HG03066 (cell line): Measurements from ENCODE around the gene RAB11A.
"Not testable (repeated sequence)": the region's sequence is repeated elsewhere in the genome, so short reads cannot be mapped to it uniquely, and the experiment has no call there.

Source experiments
- ATAC-seq: cut with Tn5 transposase; IDR thresholded peaks from one replicate; pipeline ENCODE4 v1.9.1; 2021; ENCODE audit warnings: low read depth; ENCODE audit not compliant: unreplicated experiment

RAB11A gene

DNA sequence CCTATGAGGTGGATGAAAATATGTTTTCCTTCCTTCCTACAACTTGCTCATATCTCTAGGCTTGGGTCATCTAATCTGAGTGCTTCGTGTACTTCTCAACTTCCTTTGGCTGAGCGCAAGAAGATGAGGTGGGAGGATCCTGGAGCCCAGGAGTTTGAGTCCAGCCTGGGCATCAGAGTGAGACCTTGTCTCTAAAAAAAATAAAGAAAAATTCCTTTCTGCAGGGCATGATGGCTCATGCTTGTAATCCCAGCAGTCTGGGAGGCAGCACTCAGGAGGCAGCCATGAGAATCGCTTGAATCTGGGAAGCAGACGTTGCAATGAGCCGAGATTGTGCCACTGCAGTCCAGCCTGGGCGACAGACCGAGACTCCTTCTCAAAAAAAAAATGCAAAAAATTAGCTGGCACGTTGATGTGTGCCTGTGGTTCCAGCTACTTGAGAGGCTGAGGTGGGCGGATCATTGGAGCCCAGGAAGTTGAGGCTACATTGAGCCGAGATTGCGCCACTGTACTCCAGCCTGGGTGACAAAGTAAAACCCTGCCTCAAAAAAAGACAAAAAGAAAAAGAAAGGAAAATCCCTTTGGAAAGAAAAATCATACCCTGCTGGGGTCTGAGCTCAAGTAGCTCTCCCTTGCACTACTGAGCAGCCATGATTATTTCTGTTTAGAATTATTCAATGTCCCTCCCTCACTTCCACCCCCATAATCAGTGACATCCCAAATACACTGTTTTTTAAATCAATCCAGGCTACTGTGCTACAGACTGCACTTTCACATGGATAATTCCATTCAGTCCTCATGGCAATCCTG lies 28.0 kb upstream of the RAB11A start:
- no peak for ATAC-seq

DNA sequence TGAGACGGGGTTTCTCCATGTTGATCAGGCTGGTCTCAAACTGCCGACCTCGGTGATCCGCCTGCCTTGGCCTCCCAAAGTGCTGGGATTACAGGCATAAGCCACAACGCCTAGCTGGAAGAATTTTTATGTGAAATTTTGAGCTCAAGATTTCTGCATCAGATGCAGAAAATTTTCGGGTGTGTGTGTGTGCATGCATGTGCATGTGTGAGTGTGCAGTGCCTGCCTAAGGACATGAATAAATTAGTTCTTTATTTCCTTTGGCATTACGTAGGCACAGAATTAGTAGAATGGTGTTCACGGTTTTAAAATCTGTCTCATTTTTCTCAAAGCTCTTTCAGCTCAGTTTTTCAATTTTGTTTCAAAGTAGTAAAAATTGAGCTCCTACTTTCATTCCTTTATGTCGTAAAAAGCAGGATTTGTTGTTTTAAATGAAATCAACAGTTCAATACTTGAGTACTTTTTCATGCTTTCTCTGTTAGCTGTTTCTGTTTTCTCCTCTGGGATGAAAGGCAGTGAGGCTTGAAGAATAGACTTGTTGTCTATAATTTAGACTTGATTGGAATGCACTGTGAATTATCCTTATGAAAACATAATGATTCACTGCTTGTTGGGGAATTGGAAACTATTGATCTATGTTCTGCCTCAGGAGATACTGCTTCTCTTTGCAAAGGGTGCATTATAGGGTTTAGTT lies 23.3 kb upstream of the RAB11A start:
- no peak for ATAC-seq

DNA sequence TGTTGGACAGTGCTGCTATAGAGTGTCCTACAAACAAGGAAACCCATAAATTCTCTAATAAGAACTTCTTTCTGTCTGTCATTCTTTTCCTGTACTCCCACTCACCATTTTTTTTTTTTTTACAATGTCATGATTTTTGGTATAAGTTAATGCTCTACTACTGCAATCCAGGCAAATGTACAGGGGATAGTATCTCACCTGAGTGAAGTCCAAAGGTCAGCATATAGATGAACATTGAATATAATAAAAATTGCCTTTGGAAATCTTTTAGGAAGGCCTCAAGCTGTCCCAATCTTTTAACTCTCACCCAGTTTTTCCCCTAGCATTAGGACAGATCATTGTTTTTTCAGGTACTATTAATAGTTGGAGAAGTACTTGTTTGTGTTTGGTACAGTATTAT lies 21.3 kb upstream of the RAB11A start:
- ATAC-seq, result no peak

DNA sequence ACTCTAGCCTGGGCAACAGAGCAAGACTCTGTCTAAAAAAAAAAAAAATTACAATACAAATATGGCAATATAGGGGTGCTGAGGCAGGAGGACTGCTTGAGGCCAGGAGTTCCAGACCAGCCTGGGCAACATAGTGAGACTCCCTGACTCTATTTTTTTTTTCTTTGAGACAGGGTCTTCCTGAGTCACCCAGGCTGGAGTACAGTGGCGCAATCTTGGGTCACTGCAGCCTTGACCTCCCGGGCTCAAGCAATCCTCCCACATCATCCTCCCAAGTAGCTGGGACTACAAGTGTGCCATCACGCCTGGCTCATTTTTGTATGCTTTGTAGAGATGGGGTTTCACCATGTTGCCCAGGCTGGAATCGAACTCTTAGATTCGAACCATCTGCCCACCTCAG lies 17.3 kb upstream of the RAB11A start:
- ATAC-seq, result no peak

DNA sequence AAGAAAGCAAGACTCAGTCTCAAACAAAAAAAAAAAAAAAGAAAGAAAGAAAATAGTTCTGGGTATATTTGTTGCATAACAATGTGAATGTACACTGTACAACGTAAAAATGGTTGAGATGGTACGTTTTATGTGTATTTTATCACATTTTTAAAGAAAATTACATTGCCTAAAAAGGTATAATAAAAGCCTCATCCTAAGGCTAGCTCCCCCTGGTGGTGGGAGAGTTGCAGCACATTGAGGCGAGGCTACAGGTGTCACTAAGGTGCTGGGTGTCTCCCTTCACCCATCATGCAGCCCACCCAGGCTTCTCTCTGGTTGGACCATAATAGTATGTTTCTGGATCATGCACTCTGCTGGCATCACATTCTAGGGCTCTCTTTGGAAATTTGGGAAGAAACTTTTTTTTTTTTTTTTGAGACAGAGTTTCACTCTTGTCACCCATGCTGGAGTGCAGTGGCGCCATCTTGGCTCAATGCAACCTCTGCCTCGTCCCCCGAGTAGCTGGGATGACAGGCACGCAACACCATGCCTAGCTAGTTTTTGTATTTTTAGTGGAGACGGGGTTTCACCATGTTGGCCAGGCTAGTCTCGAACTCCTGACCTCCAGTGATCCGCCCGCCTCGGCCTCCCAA lies 12.4 kb upstream of the RAB11A start:
- no peak for ATAC-seq

DNA sequence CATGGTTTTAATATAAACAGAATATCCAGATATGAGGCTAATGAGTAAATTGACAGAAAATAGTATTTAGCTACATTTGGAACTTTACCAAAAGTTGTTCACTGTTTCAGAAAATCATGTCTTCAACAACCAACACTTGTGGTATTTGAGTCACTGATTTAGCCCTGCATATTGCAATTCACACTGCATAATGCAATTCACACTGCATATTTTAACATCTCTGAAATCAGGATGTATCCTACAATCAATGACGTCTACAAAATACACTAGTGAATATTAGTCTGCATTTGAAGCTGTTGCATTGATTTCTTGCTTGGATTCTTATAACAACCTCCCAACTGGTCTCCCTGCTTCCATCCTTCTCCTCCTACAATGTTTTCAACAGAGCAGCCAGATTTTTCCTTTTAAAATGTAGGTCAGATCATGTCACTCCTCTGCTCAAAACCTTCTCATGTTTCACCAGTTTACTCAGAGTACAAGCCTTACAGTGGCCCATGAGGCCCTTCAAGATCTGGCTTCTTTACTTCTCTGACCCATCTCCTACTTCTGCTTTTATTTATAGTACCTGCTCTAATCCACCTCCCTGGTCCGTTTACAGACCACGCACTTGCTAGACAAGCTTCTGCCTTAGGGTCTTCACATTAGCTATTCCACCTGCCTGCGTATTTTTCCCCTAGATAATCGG lies 11.4 kb upstream of the RAB11A start:
- ATAC-seq, result no peak

DNA sequence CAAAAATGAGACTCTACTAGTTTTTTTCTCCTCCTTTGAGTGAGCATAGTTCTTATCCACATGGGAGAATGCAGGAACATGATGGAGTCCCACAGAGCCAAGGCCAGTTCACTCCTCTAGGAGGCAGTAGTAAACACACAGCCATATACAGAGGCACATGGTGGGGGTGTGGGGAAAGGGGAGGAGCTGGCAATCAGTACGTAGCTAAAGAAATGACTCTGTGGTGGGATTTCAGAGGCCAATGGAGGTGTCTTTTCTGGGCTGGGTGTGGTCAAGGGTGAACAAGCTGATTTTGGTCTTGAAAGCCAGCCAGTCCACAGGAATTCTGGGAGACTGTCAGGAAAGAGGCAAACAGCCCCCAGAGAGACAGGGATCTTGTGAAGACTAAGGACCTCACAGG lies 6.6 kb upstream of the RAB11A start:
- ATAC-seq, result no peak

DNA sequence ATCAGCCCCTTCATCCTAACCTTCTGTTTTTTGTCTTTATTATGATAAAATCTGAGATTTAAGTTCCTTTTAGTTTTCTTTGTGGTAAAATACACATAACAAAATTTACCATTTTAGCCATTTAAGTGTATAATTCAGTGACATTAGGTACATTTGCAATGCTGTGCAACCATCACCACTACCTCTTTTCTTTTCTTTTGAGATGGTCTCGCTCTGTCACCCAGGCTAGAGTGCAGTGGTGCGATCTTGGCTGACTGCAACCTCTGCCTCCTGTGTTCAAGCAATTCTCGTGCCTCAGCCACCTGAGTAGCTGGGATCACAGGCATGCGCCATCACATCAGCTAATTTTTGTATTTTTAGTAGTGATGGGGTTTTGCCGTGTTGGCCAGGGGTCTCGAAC lies 6.2 kb upstream of the RAB11A start:
- ATAC-seq, result no peak

DNA sequence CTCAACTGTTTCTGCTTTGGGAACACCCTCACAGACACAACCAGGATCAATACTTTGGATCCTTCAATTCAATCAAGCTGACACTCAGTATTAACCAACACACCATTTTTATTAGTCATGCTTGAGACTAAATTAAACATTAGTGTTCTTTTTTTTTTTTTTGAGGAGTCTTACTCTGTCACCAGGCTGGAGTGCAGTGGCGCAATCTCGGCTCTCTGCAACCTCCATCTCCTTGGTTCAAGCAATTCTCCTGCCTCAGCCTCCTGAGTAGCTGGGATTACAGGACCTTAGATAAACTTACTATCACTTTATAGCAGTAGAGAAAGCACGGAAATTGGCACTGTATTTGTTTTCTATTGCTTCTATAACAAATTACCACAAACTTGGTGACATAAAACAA lies 2.0 kb upstream of the RAB11A start:
- ATAC-seq, result no peak

DNA sequence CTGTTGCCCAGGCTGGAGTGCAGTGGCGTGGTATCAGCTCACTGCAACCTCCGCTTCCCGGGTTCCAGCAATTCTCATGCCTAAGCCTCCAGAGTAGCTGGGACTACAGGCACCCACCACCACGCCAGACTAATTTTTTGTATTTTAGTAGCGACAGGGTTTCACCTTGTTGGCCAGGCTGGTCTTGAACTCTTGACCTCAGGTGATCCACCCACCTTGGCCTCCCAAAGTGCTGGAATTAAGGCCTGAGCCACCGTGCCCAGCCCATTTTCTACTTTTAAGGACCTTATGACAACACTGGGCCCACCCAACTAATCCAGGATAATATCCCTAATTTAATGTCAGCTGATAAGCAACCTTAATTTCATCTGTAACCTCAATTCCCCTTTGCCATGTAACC lies 1.4 kb upstream of the RAB11A start:
- ATAC-seq, result not testable (repeated sequence)

DNA sequence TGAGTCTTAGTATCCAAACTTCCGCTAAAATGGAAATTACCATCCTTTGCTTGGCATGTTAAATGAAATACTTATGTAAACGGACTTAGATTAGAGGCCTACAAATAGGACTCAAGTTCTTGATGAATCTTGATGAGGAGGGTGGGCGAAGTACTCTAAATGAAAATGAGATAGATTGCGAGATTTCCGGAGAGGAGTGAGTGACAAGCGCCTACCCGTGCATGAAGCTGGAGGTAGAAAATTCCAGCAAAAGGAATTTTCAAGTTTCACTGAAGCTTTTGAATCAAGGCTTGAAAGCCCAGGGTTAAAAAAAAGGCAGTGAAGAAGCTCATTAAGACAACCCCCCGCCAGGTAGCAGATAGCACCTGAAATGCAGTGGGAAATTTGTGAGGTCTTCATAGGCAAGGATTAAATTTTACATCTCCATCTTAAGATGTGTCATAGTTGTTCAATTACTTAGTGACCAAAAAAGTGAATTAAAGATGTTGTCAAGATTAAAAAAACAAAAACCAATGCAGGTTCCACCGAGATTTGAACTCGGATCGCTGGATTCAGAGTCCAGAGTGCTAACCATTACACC lies 655 bp upstream of the RAB11A start:
- no peak for ATAC-seq

DNA sequence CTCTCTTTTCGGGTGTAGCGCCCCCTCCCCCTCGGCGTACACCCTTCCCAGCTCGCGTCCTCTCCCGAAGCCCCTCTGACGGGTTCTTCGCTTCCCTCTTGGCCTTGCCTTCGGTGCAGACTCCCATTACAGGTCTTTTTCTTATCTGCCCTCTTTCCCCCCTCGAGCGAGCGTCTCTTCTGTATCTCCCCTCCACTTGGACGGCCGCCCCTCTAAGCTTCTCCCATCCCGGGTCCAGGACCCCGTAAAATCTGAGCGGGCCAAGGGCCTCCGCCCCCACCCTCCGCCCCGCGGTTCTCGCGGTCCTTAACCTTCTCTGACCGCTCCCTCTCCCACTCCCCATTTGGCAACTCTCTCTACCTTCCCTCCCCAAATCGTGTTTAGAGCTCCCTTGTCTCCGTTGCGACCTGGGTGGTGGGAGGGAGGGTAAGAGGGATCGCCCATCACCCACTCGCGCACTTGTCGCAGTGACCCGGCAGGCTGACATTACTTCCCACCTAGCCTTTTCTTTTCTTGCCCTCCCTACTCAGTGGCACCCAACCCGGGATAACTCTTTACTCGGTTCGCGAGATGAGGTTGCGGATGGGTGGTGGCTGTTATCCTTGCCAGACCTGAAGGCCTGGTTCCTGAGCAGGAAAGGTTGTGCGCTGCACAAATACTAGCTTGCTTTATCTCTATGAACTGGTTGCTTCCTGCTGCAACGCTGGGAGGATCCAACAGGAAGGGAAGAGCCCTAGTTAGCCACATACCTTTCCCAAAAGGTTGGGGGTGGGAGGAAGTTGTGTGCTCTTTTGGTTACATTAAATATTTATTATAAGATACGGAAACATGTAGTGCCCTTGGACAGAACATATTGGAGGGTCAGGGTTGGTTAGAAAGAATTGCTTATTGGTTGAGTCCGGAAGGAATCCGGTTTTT lies 922 bp downstream of the RAB11A start:
- peak; percentile 2 for ATAC-seq

DNA sequence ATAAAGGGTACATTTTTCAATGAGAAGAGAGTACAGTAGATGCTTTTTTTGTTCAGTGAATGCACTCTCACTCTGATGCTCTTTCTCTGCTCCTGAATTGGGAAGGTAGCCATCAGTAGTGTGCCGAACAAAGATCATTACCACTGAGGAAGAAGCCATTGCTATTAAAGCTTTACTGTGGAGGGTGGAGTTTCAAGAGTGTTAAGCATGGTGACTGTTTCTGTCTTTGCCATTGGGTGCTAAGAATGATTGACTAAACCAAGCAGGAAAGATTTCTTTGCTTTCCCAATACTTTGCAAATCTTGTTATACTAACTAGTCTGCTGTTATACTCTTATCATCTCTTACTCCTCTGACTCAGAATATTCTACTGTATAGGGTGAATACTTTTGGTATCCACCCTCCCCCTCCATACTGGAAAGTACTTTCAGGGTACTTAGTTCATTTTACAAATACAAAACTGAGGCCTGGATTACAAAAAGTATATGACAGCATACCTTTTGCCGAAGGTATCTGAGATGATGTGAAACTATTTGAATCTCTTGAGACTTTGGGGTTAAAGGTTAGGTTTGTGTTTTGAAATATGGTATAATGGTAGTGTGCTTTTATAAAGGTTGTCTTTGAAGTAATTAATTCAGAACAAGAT lies 1.7 kb downstream of the RAB11A start:
- no peak for ATAC-seq

DNA sequence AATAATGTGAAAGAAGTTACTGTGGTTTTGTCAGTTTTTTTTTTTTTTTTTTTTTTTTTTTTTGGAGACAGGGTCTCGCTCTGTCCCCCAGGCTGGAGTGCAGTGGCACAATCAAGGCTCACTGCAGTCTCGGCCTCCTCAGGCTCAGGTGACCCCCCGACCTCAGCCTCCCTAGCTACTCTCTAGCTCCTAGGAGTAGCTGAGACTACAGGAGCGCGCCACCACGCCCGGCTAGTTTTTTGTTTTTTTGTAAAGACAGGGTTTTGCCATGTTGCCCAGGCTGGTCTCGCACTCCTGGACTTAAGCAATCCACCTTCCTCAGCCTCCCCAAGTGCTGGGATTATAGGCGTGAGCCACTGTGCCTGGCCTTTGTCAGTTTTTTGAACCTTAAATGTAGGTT lies 2.6 kb downstream of the RAB11A start:
- ATAC-seq, result not testable (repeated sequence)

DNA sequence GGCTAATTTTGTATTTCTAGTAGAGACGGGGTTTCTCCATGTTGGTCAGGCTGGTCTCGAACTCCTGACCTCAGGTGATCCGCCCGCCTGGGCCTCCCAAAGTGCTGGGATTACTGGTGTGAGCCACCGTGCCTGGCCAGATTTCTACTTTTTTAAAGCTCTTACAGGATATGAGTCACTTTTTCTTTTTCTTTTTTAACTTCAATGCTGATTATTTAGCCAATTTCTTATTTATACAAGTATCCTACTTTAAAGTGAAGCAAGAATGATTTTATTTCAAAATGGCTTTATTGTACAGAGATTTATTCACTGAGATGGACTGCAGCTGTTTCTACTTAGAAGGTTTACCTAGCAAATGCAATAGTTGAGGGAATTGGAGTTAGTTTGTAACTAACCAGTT lies 3.3 kb downstream of the RAB11A start:
- ATAC-seq, result not testable (repeated sequence)

DNA sequence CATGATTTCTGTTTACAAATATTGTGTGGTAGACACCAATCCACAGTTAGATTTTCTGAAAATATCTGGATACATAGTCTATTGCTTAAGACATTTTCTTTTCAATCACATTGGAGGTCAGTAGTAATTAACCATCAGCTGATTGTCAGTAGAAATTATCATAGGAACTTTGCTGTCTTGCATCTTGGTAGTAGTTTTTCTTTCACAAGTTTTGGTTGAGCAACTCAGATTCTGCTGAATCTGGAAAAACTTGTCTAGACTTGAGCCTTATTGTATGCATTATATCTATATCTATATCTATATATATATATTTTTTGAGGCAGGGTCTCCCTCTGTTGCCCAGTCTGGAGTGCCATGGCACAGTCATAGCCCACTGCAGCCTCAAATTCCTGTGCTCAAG lies 4.0 kb downstream of the RAB11A start:
- ATAC-seq, result no peak

DNA sequence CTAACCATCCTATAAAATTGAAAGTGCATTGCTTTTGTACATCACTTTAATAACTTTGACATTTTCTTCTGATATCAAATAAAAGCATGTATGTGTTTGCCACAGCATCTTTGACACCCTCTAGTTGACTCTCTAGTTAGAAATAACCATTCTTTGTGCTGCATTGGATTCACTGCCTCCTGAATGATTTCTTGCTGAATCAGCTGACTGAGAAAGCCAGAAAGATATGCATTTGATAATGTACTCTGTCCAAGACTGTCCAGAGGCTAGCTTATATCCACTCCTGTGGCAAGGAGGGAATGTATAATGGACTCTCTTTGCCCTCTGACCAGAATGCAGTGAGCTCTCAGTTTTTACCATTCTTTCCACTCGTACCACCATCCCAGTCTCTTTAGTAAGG lies 6.2 kb downstream of the RAB11A start:
- ATAC-seq, result no peak

DNA sequence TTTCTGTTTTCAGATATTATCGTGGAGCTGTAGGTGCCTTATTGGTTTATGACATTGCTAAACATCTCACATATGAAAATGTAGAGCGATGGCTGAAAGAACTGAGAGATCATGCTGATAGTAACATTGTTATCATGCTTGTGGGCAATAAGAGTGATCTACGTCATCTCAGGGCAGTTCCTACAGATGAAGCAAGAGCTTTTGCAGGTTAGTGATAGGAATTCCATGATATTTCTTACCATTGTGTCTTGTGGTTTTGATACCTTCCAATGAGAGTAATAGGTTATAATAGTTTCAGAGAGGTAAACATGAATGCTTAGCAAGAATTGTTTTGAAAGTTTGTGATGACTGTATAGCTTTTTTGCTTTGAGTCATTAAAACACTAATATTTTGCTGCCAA lies 8.5 kb downstream of the RAB11A start:
- no peak for ATAC-seq

DNA sequence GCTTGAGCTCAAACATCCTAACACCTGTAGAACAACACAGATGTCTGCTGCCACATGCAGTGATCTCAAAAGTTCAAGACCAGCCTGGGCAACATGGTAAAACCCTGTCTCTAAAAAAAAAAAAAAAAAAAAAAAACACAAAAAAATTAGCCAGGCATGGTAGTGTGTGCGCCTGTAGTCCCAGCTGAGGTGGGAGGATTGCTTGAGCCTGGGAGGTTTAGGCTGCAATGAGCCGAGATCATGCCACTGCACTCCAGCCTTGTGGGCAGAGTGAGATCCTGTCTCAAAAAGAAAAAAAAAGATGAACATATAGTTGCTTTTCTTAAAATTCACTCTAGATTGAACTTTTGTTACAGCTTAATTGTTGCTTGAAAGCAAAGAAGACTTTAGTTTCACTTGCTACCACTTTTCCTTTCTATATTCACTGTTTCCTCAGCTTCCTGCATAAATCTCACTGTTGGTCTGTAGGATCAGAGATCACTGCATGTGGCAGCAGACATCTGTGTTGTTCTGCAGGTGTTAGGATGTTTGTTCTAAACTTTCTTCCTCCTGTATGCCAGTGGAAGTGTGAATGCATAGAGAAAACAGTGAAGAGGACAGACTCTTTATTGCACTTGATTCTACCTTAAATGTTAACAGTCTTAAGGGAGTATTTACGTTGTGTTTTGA lies 12.6 kb downstream of the RAB11A start:
- ATAC-seq, result no peak
